Gastrocnemius medialis (tissue), 4 donors: Measurements from ENCODE around the gene SULF2. TPM values are rescaled to one million over a fixed set of nuclear protein-coding genes. Genes with fewer than 3 reads are reported as not detected.
A peak's percentile ranks its signal among the peaks of the same experiment; 100 is the strongest.

Experiments
- ATAC-seq, 2 donors: fragments of 150-250 bp; one replicate each; pipeline ENCODE4 v1.9.1; 2016
- DNase-seq, 2 donors: peaks; one replicate each; pipeline ENCODE4 v3.0.0-alpha.2; 2019
- H3K27ac ChIP-seq, 4 donors: fragments of 200-600 bp; sonication (generic); 1 replicate in 1 of 4; 2 replicates in 3 of 4; pipeline ENCODE4 v1.5.1; 2016 to 2018; ENCODE audit warnings: mild to moderate bottlenecking in 2 of 4, moderate library complexity in 1 of 4
- H3K27me3 ChIP-seq, 3 donors: fragments of 200-600 bp; sonication (generic) in 2 of 3; 1 replicate in 1 of 3; 2 replicates in 2 of 3; pipeline versions ENCODE4 v1.5.1 to v1.6.0; 2016 to 2019; ENCODE audit warnings: mild to moderate bottlenecking in 1 of 3, moderate library complexity in 1 of 3
- H3K36me3 ChIP-seq, 2 donors: fragments of 200-600 bp; sonication (generic) in 1 of 2; one replicate each; pipeline ENCODE4 v1.5.1; 2017 to 2018
- H3K4me1 ChIP-seq, 2 donors: fragments of 200-600 bp; sonication (generic) in 1 of 2; one replicate each; pipeline ENCODE4 v1.5.1; 2016 to 2017; ENCODE audit warnings: mild to moderate bottlenecking in 2 of 2
- H3K4me3 ChIP-seq, 4 donors: fragments of 200-600 bp; sonication (generic) in 3 of 4; 1 replicate in 1 of 4; 2 replicates in 3 of 4; pipeline ENCODE4 v1.5.1; 2016 to 2019; ENCODE audit warnings: mild to moderate bottlenecking in 2 of 4
- H3K9me3 ChIP-seq, 3 donors: fragments of 200-600 bp; sonication (generic) in 2 of 3; 1 replicate in 1 of 3; 2 replicates in 2 of 3; pipeline ENCODE4 v1.5.1; 2016 to 2019
- CTCF ChIP-seq, 5 experiments: fragments of 450-650 bp in 3 of 5; fragments of 200-600 bp in 2 of 5; sonication (generic) in 2 of 5; IDR thresholded peaks in 4 of 5; conservative IDR thresholded peaks in 1 of 5; 1 replicate in 4 of 5; 2 replicates in 1 of 5; pipeline ENCODE4 v1.5.1; 2016 to 2019; ENCODE audit warnings: antibody characterized with exemption in 5 of 5, mild to moderate bottlenecking in 3 of 5, moderate library complexity in 3 of 5
- POLR2A ChIP-seq, 2 donors: fragments of 450-650 bp; IDR thresholded peaks; one replicate each; pipeline ENCODE4 v1.6.1; 2017; ENCODE audit warnings: antibody characterized with exemption in 2 of 2, mild to moderate bottlenecking in 2 of 2, moderate library complexity in 2 of 2
- in situ Hi-C, 4 donors: fragments of 200-750 bp; cut with MboI; loops; one replicate each; pipeline versions ENCODE4 v1.15.0 to v1.8.0; 2017; ENCODE audit warnings: low sequenced_read_pairs in 4 of 4
- intact Hi-C: fragments of 100-400 bp; cut with DNase I; formaldehyde crosslinking; loops from one replicate; pipeline ENCODE4 v1.15.1; 2023; ENCODE audit warnings: low total_unique reads
- total RNA-seq, 4 donors: library from RNA; depleted of rRNA; stranded (reverse); fragments of >200 nt; gene quantifications; one replicate each; pipeline versions ENCODE4 v1.1.0 to v1.2.3, GENCODE V29; 2016

The SULF2 gene
- total RNA-seq, 4 donors from 2014 or later = 9.8 to 18.8 (median 16.8) TPM

GRCh38 chr20:47789764-47790579 is 4.7 kb upstream of the SULF2 start:
- Histone ChIP-seq H3K27ac (no peak overlapping the region), H3K9me3 (no peaks in the 10 kb centered on the region), H3K4me1 (peaks cover 0 to 7% of the 10 kb centered on the region in 2 donors), H3K4me3 (no peak overlapping the region), H3K36me3 (no peaks in the 10 kb centered on the region), H3K27me3 (no peaks in the 10 kb centered on the region)
- intact Hi-C loops (no loop called here), in situ Hi-C loops (loop anchor here in 3 of 4 donors (5.0 to 25.0 kb wide), 3 partner anchors 822 to 827 kb away; no protein-coding TSS in a partner anchor)
- DNase-seq (no peak), ATAC-seq (peak in 1 of 2 donors; percentile 32)
- TF ChIP-seq CTCF (IDR thresholded peaks at IDR 0.05 in 4 of 5, conservative IDR thresholded peaks at IDR 0.05 in 1 of 5) (no peak), POLR2A (IDR thresholded peaks at IDR 0.05) (no peak)

DNA sequence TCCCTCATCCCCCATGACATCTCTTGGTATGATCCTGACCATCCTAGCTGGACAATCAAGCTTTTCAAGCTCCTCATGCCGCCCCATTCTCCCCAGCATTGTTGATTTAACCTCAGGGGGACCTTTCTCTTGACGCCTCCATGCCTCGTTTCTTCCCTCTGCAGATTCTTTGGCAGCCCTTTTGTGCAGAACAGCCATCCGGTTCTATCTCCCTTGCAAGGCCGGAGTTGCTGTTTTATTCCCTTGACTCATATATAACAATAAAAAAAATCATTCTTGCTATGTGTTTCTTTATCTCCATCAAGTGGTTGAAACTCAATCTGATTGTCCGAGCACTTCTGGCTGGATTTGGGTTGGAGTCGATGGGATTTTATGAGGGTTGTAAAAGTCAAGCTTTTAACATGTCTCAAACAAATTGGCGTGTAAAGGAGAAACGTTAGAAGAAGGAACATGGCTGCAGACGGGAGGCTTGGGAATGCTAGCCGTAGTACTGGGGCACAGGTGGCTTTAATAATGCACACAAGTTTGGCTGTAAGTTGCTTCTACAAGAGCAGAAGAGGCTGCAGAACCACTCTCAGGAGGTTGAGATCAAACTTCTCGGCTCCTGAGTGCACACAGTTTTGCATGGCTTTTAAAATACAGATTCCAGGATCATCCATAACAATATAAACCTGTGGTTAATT is 3.9 kb upstream of the SULF2 start:
- Histone ChIP-seq H3K27ac (no peak overlapping the region), H3K9me3 (no peaks in the 10 kb centered on the region), H3K27me3 (peaks cover 1 to 7% (median 5%) of the 10 kb centered on the region in 3 donors), H3K4me3 (no peak overlapping the region), H3K36me3 (no peaks in the 10 kb centered on the region), H3K4me1 (peaks cover 6 to 13% of the 10 kb centered on the region in 2 donors)
- DNase-seq = no peak
- in situ Hi-C loops = loop anchor here in 3 of 4 donors (5.0 to 25.0 kb wide), 3 partner anchors 823 to 828 kb away; no protein-coding TSS in a partner anchor
- TF ChIP-seq POLR2A (IDR thresholded peaks at IDR 0.05) = no peak
- TF ChIP-seq CTCF (IDR thresholded peaks at IDR 0.05 in 4 of 5, conservative IDR thresholded peaks at IDR 0.05 in 1 of 5) = no peak
- ATAC-seq = no peak
- intact Hi-C loops = no loop called here

DNA sequence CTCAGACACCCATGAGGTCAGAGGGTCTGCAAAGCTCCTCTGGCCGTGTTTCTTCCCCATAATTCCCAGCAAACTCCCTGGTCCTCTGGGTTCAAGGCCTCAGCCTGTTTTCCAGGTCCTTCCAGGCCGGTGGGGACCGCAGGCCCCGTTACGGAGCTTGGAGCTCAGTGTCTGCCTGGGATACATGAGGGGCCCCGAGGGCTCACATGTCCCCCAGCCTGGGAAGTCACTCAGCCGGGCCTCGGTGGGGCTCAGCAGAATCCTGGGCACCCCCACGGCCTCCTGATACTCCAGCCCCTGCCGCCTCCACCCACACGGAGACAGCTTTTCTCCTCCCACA is 3.4 kb upstream of the SULF2 start:
- in situ Hi-C loops = loop anchor here in 3 of 4 donors (5.0 to 25.0 kb wide), 3 partner anchors 824 to 829 kb away; no protein-coding TSS in a partner anchor
- H3K36me3 ChIP-seq = no peaks in the 10 kb centered on the region
- intact Hi-C loops = no loop called here
- H3K9me3 ChIP-seq = no peaks in the 10 kb centered on the region
- peaks cover 11 to 14% of the 10 kb centered on the region in 2 donors for H3K4me1 ChIP-seq
- DNase-seq (no peak), ATAC-seq (no peak)
- H3K27ac ChIP-seq = no peak overlapping the region
- H3K27me3 ChIP-seq = peaks cover 6 to 12% (median 9%) of the 10 kb centered on the region in 3 donors
- TF ChIP-seq CTCF (IDR thresholded peaks at IDR 0.05 in 4 of 5, conservative IDR thresholded peaks at IDR 0.05 in 1 of 5) = no peak
- TF ChIP-seq POLR2A (IDR thresholded peaks at IDR 0.05) = no peak
- H3K4me3 ChIP-seq = no peak overlapping the region

DNA sequence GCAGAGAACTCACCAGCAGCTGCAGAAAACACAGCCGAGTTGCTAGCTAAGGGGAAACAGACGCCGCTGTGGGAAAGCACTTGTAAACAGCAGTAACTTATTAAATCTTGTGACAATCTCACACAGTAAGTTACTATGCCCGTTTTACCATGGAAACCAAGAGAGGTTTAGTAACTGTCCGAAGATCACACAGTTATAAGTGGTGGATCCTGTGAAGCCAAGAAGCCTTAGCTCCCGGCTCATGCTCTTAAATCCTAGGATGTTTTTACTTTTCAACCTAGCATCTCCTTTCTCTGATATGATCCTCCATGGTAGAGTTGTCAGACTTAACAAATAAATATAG is 1.5 kb upstream of the SULF2 start:
- in situ Hi-C loops (loop anchor here in 3 of 4 donors (5.0 to 25.0 kb wide), 3 partner anchors 826 to 831 kb away; no protein-coding TSS in a partner anchor), intact Hi-C loops (loop anchor here (1.0 kb wide), 1 partner anchor 834 kb away; no protein-coding TSS in a partner anchor)
- no peak for ATAC-seq
- Histone ChIP-seq H3K27ac (peak overlapping the region in 3 of 4 donors; percentile 55 to 72 (median 69)), H3K27me3 (peaks cover 21 to 30% (median 23%) of the 10 kb centered on the region in 3 donors), H3K4me3 (peak overlapping the region; percentile 52 to 70 (median 53)), H3K36me3 (no peaks in the 10 kb centered on the region), H3K4me1 (peaks cover 12 to 13% of the 10 kb centered on the region in 2 donors), H3K9me3 (no peaks in the 10 kb centered on the region)
- no peak for TF ChIP-seq POLR2A (IDR thresholded peaks at IDR 0.05)
- no peak for TF ChIP-seq CTCF (IDR thresholded peaks at IDR 0.05 in 4 of 5, conservative IDR thresholded peaks at IDR 0.05 in 1 of 5)
- no peak for DNase-seq
